HPDE6-E6E7 (cell line): Measurements from ENCODE around the gene PAN3.

Experiments used
- DNase-seq: peaks from one replicate; pipeline ENCODE4 v3.0.0; 2011; ENCODE audit warnings: missing footprints; ENCODE audit errors: extremely low spot score

The PAN3 gene

DNA sequence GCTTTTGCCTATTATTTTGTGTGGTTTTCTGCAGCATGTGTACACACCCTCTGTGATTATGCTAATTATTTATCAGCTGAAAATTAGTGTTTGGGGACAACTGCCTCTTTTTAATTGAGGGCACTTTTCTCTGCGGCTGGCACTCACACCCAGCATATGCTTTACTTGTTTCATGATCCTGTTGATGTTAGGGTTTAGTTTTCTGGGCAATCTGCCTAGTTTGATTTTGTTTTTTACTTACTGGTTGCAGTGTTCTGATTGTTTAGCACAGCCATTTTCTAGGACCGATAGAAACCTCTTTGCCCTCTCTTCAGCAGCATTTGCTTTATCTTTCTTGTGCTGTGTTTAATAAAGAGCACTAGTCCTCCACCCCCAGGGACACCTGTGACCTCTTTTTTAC, 161.6 kb downstream of the PAN3 start:
- DNase-seq, result no peak

DNA sequence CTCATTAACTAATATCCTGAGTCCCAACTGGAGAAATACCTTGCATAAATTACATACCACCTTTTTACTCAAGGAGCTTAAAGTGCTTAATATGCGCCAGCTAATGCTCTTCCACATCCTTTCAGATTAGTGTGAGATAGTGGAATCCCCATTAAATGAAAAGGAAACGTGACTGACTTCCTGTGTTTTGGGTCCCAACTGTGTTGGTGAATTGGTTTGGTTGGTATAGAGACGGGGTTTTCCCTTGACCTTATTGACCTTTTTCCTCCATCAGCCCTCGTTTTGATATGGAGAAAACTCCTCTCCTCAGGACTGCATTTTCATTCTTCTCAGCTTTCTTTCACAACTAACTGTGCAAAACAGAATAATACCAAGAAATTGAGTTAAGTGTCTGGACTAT, 163.5 kb downstream of the PAN3 start:
- DNase-seq, result no peak

DNA sequence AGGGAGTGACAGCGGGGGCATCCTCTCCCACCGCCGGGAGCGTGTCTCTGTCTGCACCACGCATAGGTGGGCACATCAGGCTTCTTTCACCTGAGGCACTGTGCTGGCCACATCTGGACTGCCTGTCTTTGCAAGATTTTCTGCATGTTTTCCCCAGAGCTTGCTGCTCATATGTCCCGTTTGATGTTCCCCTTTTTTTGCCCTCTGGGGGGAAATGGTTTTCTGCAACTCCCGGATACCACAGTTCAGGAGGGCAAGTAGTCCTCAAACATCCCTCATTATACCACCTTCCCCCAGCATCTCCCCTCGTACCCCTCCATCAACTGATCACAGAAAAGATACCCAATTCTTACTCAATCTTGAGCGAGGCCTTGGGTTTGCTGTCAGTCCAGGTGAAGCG, 168.0 kb downstream of the PAN3 start:
- DNase-seq, result no peak

DNA sequence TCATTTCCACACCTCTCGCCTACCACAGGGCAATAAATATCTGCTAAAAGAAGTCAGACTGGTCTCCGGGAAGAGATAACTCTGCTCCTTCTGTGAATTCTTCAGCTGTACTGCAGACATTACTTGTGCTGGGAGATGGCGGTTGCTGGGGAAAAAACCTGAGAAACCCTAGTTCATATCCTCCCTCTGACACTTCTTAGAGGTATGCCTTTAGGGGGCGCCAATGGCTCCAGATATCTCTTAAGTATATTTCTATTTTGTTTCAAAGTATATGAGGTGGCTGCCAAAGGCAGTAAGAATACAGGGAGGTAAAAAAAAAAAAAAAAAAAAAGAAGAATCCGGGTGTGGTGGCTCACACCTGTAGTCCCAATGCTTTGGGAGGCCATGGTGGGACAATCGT, 175.2 kb downstream of the PAN3 start:
- no peak for DNase-seq

DNA sequence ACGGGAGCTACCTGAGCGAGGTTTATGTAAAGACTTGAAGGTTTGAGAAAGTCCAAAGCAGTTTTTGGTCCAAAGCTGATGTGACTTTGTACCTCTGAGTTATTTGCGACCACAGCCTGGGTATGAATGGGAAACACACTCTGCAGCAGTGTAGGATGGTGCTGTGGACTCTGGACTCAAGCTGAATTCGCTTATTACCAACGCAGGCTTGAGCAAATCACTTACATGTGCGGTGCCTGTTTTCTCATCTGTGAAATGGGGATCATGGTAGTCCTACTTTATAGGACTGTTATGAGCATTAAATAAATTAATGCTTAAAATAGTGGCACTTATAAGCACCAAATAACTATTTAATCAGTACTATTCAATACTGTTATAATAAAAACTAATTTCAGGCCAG, 176.5 kb downstream of the PAN3 start:
- DNase-seq, result no peak

DNA sequence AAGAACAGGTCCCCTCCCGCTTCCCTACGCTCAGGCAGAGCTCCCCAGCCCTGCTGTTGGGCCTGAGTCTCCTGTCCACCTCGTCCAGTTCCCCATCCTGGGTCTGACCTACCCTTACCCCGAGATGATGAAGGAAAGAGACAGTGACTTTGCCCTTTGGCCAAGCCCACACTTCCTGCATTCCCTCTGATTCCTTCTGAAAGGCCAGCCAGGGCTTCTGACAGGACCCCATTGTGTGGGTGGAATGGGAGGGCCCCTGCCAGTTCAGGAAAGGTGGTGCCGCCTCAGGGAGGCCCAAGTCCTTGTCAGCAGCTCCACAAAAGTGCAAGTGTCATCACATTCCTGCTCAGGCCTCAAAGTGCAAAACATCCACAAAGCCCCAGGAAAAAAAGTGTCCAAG, 177.8 kb downstream of the PAN3 start:
- no peak for DNase-seq

DNA sequence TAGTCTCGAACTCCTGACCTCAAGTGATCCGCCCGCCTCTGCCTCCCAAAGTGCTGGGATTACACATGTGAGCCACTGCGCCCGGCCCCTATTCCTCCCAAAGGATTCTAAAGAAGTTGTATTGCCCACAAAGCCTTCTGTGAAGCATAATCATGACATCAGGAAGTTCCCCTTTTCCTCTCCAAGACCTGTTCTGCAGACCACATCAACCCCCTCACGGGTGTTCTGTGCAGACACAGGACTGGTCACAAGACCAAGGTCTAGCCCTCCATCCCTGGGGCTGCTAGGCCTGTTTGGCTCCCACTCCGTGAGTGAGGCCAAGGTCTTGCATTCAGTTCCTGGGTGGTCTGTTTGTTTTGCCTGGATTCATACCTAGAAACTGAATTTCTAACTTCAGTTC, 178.5 kb downstream of the PAN3 start:
- no peak for DNase-seq

DNA sequence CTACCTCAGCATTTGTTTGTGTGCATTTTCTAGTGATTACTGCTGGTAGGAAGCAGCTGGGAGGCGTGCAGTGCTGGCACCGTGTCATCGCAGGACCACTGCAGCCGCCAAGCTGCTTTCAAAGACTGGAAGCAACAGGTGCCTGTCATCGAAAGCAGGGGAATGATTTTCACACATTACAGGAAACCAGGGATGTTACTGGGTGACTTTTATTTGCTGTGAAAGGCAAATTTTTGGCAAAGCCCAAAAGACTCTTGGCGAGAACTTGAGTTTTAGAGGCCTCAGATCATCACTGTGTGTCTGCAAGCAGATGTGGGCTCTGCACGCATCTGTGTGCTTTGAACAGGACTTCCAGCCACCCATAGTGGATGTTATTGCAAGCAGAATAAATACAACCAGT, 180.2 kb downstream of the PAN3 start:
- DNase-seq, result no peak

DNA sequence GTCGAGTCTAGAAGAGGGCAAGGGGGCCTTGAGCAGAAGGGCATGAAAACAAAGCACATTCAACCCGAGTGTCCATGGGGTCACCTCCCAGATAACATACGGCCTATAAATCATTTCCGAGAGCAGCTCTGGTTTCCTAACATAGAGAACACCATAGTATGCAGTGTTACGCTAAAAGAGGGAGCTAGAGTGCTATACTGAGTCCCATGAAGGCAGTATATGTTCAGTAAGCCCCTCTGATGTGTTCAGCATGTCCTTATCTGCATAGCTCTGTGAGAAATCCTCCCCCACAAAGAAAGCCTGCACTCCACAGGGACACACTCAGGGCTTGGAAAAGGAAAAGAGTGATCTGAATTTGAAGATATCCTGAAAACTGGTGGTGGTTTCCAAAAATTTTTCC, 181.2 kb downstream of the PAN3 start:
- DNase-seq, result no peak

DNA sequence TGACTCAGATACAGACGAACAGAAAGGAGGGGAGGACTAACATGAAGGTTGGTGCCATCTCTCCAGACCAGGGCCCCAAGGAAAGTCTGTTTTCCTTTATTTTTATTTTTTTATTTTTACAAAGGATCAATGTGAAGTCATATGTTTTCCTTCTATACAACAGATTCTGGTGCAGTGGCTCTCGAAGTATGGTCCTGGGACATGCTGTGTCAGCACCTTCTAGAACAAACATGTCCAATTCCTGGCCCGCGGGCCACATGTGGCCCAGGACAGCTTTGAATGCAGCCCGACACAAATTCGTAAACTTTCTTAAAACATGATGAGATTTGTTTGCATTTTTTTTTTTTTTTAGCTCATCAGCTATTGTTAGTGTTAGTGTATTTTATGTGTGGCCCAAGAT, 181.9 kb downstream of the PAN3 start:
- no peak for DNase-seq

DNA sequence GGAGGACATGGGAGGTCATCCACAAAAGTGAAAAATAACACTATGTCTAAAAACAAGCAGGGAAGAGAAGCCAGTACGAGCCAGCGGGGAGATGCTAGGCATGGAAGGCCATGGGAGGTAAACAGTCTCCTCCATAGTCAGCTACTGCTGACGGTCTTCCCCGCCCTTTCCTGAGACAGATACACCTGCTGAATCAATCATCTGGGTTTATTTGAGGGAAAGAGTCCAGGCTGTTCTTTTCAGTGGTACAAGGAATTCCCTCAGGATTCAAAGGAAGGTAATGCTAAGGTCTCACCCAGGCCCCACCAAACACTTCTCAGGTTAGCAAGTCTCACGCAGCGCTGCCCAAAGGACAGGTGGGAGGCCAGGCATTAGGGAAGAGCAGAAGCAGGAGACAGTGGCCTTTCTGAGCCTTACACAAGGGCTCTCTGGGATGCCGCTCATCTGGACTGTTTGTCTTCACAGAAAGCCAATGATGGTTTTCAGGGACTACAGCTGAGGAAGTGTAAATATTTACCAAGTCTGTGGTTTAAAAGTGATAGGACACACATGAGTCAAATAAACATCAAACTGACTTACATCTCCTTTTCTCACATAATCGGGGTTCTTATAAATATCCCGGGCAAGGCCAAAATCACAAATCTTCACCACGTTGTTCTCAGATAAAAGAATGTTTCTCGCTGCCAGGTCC, 182.7 kb downstream of the PAN3 start:
- DNase-seq, result no peak

DNA sequence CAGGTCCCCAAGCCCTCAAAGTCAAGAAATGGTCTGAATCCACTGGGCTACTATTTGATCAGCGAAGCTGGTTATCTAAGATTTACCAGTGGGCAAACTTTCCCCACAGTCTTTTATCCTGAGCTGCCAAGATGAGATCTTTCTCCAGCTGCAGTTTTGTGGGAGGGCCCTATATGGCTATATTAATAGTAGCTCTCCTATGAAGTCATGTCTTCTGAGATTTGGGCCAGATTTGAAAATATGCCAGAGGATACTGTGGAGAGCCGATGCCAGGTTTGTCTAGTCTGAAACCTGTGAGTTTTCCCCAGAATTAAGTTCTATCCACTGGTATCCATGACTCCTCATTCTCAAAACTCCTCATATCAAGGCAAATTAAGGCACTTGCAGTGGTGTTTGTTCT, 183.4 kb downstream of the PAN3 start:
- no peak for DNase-seq

DNA sequence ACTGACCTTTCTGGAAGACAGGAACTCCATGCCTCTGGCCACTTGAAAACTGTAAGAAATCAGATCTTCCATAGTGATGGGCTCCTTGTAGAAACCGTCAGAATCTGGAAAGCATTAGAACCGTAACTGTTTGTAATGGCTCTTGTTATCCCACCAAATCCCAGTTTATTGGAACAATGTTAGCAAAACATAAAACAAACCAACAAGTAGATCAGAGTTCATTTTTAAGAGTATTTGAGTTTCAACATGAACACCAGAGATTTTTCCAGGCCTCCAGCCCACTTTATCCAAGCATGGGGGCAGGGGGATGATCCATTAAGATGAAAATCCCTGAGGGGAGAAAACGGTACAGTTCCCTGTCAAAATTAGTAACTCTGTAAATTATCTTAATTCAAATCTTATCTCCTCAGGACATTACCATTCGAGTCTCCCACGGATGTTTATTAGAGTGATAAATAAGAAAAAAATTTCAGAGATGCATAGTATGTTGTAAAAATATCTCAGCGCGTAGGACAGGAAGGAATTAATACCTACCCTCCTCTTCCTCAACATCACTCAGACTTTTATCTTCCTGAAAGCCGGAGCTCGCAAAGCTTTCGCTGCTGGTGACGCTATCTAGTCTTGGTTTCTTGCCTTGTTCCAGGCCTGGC, 184.0 kb downstream of the PAN3 start:
- no peak for DNase-seq

DNA sequence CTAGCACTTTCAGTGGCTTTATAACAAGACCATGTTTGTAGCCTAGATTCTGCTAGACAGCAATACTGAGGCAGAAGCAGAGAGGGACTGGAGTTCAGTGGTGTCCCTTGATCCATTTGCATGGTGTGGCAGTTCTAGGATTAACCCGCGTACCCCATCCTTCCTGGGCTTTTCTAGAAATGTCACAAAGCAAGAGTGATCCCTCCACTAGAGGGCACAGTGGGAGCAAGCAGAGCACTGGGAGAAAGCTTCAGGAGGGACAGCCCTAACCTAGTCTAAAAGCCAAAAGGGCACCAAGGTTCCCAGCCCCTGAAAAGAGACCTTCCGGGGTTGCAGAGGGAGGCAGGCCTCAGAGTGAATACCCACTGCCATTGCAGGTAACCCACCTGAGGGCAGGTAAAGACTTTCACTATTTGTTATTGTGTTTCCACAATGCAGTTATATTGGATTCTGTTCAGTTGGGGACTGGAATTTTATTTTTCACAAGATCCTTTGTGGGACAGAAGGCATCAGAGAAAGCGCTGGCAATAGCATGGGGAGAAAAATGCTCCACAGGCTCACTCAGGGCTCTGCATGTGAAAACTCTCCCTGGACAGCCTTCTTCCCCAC, 185.9 kb downstream of the PAN3 start:
- DNase-seq, result peak; percentile 21

DNA sequence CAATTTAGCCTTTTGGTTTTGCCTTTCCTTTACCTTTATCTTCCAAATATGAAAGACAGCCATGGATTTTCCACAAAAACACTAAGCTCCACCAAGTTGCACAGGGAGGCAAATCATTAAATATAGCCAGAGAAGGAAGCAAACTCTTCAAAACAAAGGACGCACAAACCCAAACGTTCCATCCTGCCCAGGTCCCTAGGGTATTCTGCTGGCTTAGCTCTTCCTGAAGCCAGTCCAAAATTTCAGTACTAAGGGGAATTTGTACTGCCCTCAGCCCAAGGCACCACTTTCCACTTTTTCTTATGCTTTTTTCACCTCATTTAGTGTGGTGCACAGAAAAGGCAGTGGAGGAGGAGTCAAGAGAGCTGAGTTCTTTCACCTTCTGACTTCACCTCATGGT, 186.7 kb downstream of the PAN3 start:
- no peak for DNase-seq

DNA sequence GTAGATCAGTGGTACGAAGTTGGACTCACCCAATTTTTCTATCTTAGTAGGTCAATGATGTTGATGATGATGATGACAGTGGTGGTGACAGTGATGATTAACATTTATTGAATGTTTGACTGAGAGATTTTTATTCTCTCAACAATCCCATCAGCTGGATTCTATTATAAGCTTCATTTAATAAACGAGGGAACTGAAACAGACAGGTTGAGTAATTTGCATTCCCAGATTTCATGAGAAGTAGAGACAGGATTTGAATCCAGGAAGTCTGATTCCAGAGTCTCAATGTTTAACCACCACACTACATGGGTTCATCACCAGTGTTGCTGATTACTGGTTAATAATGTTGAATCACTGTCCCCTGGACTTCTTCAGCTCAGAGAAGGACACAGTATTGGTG, 187.7 kb downstream of the PAN3 start:
- DNase-seq, result no peak

DNA sequence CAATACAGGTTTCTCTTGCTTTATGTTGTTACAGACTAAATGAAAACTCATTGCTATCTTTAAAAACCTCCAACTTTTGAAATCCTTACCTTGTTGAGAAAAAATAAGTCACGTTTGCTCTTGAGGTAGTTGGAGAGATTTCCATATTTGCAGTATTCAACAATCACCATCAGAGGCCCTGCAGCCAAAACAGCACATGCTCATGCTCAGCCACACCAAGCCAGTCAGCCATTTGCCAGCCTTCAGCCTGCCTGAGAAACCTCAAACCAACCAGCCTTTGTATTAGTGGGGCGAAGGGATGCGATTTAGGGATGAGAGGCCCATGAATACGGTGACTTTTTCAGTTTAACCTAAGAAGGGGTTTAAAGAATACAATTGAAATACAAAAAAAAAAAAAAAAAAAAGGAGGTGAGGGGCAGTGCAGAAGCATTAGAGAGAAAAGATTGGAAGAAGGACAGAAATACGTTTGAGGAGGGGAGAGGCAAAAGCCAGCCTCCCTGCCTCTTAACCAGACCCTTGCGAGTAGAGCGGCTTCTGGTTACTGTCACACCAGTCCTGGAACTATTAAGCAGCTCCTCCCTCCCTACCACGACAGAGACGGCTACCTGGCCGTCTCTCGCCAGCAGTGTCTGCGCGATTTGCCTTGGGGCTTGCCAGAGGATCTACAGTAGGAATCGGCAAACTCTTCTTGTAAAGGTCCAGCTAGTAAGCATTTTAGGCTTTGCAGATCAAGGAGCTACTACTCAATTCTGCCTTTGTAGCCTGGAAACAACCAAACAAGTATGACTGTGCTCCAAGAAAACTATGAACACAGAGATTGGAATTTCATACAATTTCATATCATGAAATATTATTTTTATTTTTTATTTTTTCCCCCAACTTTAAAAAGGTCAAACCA, 189.3 kb downstream of the PAN3 start:
- no peak for DNase-seq

DNA sequence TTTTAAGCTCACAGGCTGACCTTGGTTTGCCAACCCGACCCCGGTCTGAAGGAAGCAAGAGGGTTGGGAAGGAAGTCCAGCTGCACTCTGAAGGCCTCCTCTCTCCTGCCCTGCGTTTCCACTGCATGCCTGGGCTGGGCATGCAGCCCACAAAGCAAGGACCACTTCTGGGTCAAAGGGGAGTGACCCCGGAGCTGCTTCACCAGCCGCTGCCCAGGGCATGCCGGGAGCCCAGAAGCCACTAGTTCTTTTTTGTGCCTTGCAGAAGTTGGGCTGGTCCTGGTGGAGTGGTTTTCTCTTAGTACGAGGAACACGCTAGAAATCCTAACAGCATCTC, 189.9 kb downstream of the PAN3 start:
- no peak for DNase-seq

DNA sequence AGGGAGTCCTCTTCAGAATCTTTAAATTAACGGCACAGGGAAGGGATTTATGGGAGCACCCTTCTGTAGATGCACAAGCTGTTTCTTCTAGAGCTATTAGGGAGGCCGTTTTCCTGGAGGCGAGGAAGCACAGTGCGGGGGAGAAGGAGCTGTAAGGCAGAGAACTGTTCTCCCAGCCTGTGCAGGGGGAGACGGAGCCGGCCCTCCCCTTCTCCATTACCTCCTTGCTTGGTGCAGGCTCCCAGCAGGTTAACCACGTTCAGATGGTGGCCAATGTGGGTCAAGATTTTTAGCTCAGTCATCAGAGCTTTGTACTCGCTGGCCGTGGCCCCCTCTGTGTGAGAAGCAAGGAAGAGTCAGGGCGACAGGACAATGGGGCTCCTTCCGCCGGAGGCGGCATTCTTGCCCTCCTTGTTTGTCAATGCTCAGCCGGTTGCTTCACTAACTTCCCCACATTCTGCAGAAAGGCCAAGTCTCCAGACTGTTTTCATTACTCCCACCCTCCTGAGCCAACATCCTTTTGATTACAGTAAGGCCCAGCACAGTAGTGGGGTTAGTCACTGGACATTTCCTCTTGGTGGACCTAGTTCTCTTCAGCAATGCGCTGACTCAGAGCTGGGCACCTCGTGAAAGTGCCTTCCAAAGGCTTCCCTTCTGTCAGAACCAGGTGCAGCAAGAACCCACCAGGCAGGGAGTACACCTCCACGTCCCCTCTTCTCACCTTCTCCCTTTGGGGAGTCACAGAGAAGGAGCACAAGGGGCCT, 191.2 kb downstream of the PAN3 start:
- DNase-seq, result no peak

DNA sequence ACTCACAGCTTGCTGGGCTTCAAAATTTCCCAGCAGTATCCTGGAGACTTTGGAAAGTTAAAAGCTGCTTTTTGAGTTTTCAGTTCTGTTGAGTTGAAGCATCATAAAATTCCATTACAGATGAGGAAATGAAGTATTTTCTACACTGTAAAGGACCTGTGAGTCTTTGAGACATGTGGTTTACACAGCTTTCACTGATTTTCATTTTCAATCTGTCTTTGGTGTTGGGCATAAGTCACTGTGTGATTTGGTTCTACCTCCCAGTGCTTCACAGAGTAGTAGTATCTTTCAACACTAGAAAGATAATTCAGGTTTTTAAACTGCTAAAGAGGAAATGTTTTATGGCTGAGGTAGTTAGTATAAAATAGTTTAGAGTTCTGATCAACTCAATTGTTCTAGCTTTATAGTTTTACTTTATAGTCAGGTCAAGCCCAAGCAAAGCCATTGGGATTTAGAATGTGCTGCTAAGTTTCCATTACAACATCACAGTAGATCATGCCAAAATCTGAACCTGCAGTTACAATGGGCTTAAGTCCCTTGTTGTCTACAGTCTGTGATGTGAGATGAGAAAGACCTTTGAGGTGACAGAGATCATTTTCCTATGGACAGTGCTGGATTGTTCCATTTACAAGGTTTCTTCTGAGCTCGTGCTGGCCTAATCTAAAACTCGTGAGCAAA, 195.0 kb downstream of the PAN3 start:
- DNase-seq, result no peak

DNA sequence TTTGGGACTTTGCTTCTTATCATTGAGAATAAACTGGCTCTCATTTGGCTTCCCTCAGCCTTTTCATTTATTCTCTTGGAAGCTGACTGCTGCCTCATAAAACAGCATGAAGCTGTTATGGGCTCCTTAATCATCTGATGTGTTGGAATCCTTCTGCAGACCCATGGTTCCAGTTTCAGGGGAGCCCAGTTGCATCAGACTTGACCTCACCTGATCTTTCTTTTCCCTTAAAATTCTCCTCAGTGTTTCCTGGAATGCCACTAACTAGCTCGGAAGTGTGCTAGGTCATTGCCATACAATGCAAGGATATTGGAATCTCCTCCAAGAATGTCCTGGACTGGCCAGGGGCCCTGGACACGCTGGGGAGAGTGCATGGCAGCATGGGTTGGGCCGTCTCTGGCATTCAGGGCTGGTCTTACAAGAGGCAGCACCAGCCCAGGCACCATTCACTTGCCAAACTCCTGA, 197.9 kb downstream of the PAN3 start:
- DNase-seq, result no peak
